A549 (cell line): ENCODE measurements around the gene RXFP2.

Source experiments
- CTCF ChIP-seq: fragments of >200 bp; sonication (Bioruptor Twin); formaldehyde crosslinking; IDR thresholded peaks from 3 replicates; pipeline ENCODE4 v1.5.1; 2016
- EHF ChIP-seq: fragments of 250-450 bp; sonication (Bioruptor Pico); IDR thresholded peaks from 2 replicates; pipeline ENCODE4 v1.5.0; 2020; ENCODE audit warnings: mild to moderate bottlenecking
- NR3C1 ChIP-seq: fragments of >200 bp; sonication (Bioruptor Twin); formaldehyde crosslinking; IDR thresholded peaks from 3 replicates; pipeline ENCODE4 v1.6.1; 2017
- POLR2A ChIP-seq: IDR thresholded peaks from 2 replicates; pipeline ENCODE4 v1.6.1; 2012; ENCODE audit warnings: mild to moderate bottlenecking, low read length
- POLR2AphosphoS2 ChIP-seq: conservative IDR thresholded peaks from 2 replicates; pipeline ENCODE4 v1.6.1; 2012; ENCODE audit warnings: low read length, improper control_type of control experiment, inconsistent platforms
- RAD21 ChIP-seq, 2 experiments: fragments of >200 bp in 1 of 2; sonication (Bioruptor Twin) in 1 of 2; formaldehyde crosslinking in 1 of 2; IDR thresholded peaks in 1 of 2; conservative IDR thresholded peaks in 1 of 2; 2 replicates in 1 of 2; 3 replicates in 1 of 2; pipeline ENCODE4 v1.6.1; 2012 to 2018; ENCODE audit warnings: inconsistent platforms in 1 of 2
- RARB ChIP-seq: fragments of 250-450 bp; sonication (Bioruptor Pico); IDR thresholded peaks from 2 replicates; pipeline ENCODE4 v1.8.0; 2021; ENCODE audit warnings: mild to moderate bottlenecking, moderate library complexity
- ZNF302 ChIP-seq: fragments of 250-450 bp; sonication (Bioruptor Pico); IDR thresholded peaks from 2 replicates; pipeline ENCODE4 v1.9.0; 2021; ENCODE audit warnings: inconsistent platforms, mild to moderate bottlenecking, moderate library complexity

DNA sequence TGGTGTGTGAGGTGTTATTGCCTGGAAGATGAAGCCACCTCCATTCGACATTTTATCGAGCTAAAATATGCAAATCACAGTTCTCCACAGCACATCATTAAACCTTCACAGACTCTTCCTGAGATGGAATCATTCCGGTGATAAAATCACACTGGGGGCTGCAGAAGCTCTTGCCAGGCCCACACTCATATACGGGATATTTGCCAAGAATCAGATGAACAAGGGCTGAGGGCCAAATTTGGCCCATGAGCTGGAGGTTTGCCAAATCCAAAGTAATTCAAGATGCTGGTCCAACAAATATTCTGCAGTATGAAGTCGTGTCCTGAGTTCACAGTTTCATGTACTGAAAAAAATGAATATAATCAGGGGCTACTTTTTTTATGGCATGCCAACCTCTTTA is 16.7 kb upstream of the RXFP2 start:
- TF ChIP-seq CTCF (no peak), POLR2A (no peak), RAD21 (conservative IDR thresholded peaks at IDR 0.05 in 1 of 2, IDR thresholded peaks at IDR 0.05 in 1 of 2) (no peak), NR3C1 (no peak), ZNF302 (no peak), POLR2AphosphoS2 (no peak), EHF (CRISPR knock-in tag) (no peak), RARB (CRISPR knock-in tag) (no peak)
